ENCODE measurements around the gene MBD3L2.
A peak's percentile ranks its signal among the peaks of the same experiment; 100 is the strongest.

The MBD3L2 gene

DNA sequence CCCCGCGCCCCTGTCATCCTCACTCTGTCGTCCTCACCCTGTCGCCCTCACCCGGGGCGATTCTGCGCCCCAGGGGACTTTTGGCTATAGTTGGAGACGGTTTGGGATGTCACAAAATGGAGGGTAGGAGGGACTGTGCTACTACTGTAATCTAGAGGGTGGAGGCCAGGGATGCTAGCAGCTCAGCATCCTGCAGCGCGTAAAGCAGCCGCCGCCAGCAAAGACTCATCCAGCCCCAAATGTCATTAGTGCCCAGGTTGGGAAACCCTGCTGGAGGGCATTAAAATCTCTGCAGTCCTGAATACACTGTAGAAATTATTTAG lies 20.7 kb downstream of the MBD3L2 start:
- peak; percentile 21 for DNase-seq (ENCODE audit: low read depth)
- TF ChIP-seq, protein P1, sequence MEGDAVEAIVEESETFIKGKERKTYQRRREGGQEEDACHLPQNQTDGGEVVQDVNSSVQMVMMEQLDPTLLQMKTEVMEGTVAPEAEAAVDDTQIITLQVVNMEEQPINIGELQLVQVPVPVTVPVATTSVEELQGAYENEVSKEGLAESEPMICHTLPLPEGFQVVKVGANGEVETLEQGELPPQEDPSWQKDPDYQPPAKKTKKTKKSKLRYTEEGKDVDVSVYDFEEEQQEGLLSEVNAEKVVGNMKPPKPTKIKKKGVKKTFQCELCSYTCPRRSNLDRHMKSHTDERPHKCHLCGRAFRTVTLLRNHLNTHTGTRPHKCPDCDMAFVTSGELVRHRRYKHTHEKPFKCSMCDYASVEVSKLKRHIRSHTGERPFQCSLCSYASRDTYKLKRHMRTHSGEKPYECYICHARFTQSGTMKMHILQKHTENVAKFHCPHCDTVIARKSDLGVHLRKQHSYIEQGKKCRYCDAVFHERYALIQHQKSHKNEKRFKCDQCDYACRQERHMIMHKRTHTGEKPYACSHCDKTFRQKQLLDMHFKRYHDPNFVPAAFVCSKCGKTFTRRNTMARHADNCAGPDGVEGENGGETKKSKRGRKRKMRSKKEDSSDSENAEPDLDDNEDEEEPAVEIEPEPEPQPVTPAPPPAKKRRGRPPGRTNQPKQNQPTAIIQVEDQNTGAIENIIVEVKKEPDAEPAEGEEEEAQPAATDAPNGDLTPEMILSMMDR (conservative IDR thresholded peaks at IDR 0.05; ENCODE audit: low read depth, low read length): no peak
- H3K4me3 ChIP-seq (ENCODE audit: low read depth, low read length): peak overlapping the region; percentile 92

DNA sequence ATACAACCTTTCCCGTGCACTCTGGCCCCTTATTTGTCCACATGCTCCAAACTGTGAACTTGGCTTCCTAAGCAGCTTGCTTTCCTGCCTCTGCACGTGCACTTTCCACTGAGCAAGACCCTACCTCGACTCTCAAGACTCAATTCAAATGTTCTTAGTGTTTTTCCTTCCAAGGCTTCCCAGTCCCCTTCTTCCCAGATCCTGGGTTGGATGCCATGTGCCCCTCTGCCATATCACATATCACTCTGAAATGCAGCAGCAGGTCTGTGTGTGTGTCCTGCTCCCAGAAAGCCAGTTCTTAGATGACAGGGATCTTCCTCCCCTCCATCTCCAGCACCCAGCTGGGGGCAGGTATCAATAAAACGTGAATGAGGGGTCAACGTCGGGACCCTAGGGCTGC lies 23.4 kb downstream of the MBD3L2 start:
- no peak for DNase-seq (ENCODE audit: low read depth)
- no peak overlapping the region for H3K4me3 ChIP-seq (ENCODE audit: low read depth, low read length)
- TF ChIP-seq, protein P1 (conservative IDR thresholded peaks at IDR 0.05; ENCODE audit: low read depth, low read length): no peak

DNA sequence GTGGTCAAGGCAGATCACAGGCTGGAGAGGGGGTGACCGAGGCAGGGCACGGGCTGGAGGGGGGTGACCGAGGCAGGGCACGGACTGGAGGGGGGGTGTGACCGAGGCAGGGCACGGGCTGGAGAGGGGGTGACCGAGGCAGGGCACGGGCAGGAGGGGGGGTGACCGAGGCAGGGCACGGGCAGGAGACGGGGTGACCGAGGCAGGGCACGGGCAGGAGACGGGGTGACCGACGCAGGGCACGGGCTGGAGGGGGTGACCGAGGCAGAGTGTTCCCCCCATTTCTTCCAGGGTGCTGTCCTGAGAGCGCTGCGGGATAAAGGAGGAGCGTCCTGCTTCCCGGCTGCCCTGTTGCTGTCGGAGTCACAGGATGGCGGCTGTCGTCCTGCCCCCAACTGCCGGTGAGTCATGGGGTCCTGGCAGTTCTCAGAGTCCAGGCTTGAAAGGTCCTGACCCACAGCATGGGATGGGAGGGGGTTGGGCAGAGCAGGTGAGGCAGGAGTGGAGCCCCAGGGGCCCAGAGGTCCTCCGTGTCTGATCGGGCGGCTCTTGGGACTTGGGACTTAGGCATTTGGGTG lies 25.7 kb downstream of the MBD3L2 start:
- DNase-seq (ENCODE audit: low read depth): no peak
- no peak overlapping the region for H3K4me3 ChIP-seq (ENCODE audit: low read depth, low read length)

DNA sequence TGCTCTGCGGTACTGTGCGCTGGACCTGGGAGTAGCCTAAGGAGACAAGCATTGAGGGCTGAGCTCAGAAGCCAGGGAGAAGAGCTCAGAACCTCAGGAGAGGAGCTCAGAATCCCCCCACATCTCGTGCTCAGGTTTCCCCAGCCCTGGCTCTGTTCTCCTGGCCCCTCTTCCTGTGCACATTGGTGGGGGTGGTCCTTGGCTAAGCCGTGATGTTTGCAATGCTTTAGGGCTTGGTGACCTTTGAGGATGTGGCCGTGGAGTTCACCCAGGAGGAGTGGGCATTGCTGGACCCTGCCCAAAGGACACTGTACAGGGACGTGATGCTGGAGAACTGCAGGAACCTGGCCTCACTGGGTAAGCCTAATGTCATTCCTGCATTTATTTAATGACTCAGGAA lies 27.0 kb downstream of the MBD3L2 start:
- no peak for DNase-seq (ENCODE audit: low read depth)
- TF ChIP-seq, protein P1 (conservative IDR thresholded peaks at IDR 0.05; ENCODE audit: low read depth, low read length): no peak
- no peak overlapping the region for H3K4me3 ChIP-seq (ENCODE audit: low read depth, low read length)

More for the DNA sequence above, 25.7 kb downstream of the MBD3L2 start:
- TF ChIP-seq, protein P1 (conservative IDR thresholded peaks at IDR 0.05; ENCODE audit: low read depth, low read length): no peak

DNA sequence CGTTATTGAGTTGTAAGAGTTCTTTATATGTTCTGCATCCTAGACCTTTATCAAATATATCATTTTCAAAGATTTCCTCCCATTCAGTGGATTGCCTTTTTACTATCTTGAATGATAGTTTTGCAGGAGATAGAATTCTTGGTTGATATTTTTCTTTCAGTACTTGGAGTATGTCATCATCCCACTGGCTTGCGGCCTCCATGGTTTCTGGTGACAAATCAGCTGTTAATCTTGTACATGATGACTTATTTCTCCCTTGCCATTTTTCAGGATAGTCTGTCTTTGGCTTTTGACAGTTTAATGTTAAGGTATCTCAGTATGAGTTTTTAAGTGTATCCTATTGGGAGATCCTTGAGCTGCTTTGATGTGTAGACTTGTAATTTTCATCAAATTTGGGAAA lies 28.9 kb downstream of the MBD3L2 start:
- no peak for DNase-seq (ENCODE audit: low read depth)
- no peak overlapping the region for H3K4me3 ChIP-seq (ENCODE audit: low read depth, low read length)
- TF ChIP-seq, protein P1 (conservative IDR thresholded peaks at IDR 0.05; ENCODE audit: low read depth, low read length): no peak

DNA sequence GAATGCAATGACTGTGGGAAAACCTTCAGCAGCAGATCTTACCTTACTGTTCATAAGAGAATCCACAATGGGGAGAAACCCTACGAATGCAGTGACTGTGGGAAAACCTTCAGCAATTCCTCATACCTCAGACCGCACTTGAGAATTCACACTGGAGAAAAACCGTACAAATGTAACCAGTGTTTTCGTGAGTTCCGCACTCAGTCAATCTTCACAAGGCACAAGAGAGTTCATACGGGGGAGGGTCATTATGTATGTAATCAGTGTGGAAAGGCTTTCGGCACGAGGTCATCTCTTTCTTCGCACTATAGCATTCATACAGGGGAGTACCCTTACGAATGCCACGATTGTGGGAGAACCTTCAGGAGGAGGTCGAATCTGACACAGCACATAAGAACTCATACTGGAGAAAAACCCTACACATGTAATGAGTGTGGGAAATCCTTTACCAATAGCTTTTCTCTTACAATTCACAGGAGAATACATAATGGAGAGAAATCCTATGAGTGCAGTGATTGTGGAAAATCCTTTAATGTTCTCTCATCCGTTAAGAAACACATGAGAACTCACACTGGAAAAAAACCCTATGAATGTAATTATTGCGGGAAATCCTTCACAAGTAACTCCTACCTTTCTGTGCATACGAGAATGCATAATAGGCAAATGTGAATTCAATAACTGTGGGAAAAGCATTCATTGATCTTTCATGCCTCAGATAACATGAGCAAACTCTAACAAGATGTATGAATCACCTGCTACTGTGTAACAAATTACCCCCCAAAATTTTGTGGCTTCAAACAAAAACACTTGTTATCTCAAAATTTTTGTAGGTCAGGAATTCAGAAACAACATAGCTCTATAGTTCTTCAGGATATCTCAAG lies 34.2 kb downstream of the MBD3L2 start:
- peak; percentile 54 for DNase-seq (ENCODE audit: low read depth)
- H3K4me3 ChIP-seq (ENCODE audit: low read depth, low read length): no peak overlapping the region
- TF ChIP-seq, protein P1 (conservative IDR thresholded peaks at IDR 0.05; ENCODE audit: low read depth, low read length): no peak

DNA sequence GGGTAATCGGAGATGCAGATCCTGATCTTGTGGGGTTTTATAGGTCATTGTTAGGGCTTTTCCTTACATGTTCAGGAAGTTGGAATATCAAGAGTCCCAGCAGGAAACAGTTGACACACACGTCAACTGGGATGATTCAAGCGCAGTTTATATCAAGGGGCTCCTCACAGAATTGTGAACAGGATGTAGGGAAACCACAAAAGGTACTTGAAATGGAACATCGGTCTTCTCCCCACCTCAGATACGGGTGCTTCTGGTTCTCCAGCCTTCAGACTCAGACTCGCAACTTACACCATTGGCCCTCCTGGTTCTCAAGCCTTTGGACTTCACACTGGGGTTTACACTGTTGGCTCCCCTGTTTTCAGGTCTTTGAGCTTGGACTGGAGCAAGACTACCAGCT lies 39.9 kb downstream of the MBD3L2 start:
- TF ChIP-seq, protein P1 (conservative IDR thresholded peaks at IDR 0.05; ENCODE audit: low read depth, low read length): no peak
- DNase-seq (ENCODE audit: low read depth): no peak

More for the DNA sequence above, 39.9 kb downstream of the MBD3L2 start:
- H3K4me3 ChIP-seq (ENCODE audit: low read depth, low read length): no peak overlapping the region

All from choroid plexus epithelial cell (primary cell).